ENCODE data around the gene INAVA.
"Not testable (repeated sequence)": the region's sequence is repeated elsewhere in the genome, so short reads cannot be mapped to it uniquely, and the experiment has no call there.

The INAVA gene

GRCh38 chr1:200899451-200899915, 4.8 kb downstream of the INAVA start:
- no peak for DNase-seq

GRCh38 chr1:200899954-200900867, 5.5 kb downstream of the INAVA start:
- DNase-seq, result no peak

- DNase-seq, result no peak
Measured at GRCh38 chr1:200900877-200901276, 6.2 kb downstream of the INAVA start.

GRCh38 chr1:200901350-200901749, 6.7 kb downstream of the INAVA start:
- no peak for DNase-seq

GRCh38 chr1:200901796-200902444, 7.2 kb downstream of the INAVA start:
- no peak for DNase-seq

- no peak for DNase-seq
Measured at GRCh38 chr1:200903793-200904192, 9.1 kb downstream of the INAVA start.

- DNase-seq, result no peak
Measured at GRCh38 chr1:200904772-200905171, 10.1 kb downstream of the INAVA start.

- no peak for DNase-seq
Measured at GRCh38 chr1:200905411-200906052, 10.8 kb downstream of the INAVA start.

GRCh38 chr1:200906491-200906890, 11.8 kb downstream of the INAVA start:
- no peak for DNase-seq

GRCh38 chr1:200907611-200908097, 13.0 kb downstream of the INAVA start:
- no peak for DNase-seq

GRCh38 chr1:200908191-200908868, 13.6 kb downstream of the INAVA start:
- no peak for DNase-seq

- no peak for DNase-seq
Measured at GRCh38 chr1:200909071-200909470, 14.4 kb downstream of the INAVA start.

GRCh38 chr1:200909757-200910239, 15.1 kb downstream of the INAVA start:
- no peak for DNase-seq

GRCh38 chr1:200911361-200911760, 16.7 kb downstream of the INAVA start:
- DNase-seq, result no peak

GRCh38 chr1:200911936-200912335, 17.2 kb downstream of the INAVA start:
- not testable (repeated sequence) for DNase-seq

GRCh38 chr1:200912737-200913407, 18.2 kb downstream of the INAVA start:
- DNase-seq, result no peak

- DNase-seq, result no peak
Measured at GRCh38 chr1:200916152-200916551, 21.5 kb downstream of the INAVA start.

- no peak for DNase-seq
Measured at GRCh38 chr1:200916681-200917080, 22.0 kb downstream of the INAVA start.

GRCh38 chr1:200917291-200917817, 22.7 kb downstream of the INAVA start:
- DNase-seq, result no peak

GRCh38 chr1:200918006-200918405, 23.3 kb downstream of the INAVA start:
- DNase-seq, result no peak

GRCh38 chr1:200919386-200919785, 24.7 kb downstream of the INAVA start:
- DNase-seq, result no peak

Data from activated gamma-delta T cell (primary cell).